ENCODE data around the gene UBE3B.

Gene UBE3B

DNA sequence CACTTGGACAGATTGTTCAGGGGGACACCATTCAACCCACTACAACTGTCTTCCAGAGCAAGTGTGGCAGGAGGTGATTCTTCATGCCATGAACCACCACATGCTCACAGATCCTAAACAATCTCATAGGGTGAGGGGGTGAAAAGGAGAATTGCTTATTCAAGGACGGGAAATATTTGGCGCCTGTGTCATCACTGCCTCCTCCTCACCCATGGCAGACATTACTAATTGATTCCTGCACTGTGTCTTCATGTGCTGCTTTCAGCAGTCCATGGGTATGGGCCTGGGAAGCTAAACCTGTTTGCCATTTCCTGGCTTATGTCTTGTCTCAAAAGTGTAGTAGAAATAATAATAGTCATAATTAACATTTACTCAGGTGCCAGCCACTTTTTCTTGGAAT is 64.6 kb downstream of the UBE3B start:
- Histone ChIP-seq H3K36me3 (no peaks in the 10 kb centered on the region), H3K4me3 (ENCODE audit: low read depth, low read length) (no peak overlapping the region), H3K27me3 (ENCODE audit: insufficient read depth, low read depth, severe bottlenecking) (no peaks in the 10 kb centered on the region), H3K27ac (peak overlapping the region; percentile 32), H3K9me3 (ENCODE audit: severe bottlenecking) (peaks cover 6% of the 10 kb centered on the region)
- no peak for DNase-seq
- no peak for TF ChIP-seq CTCF (IDR thresholded peaks at IDR 0.05; ENCODE audit: low read depth, low read length)

GRCh38 chr12:109542876-109543275 is 65.4 kb downstream of the UBE3B start:
- H3K27ac ChIP-seq: peak overlapping the region; percentile 41
- H3K4me3 ChIP-seq (ENCODE audit: low read depth, low read length): no peak overlapping the region
- no peaks in the 10 kb centered on the region for H3K27me3 ChIP-seq (ENCODE audit: insufficient read depth, low read depth, severe bottlenecking)
- no peaks in the 10 kb centered on the region for H3K36me3 ChIP-seq
- H3K9me3 ChIP-seq (ENCODE audit: severe bottlenecking): peaks cover 6% of the 10 kb centered on the region
- no peak for TF ChIP-seq CTCF (IDR thresholded peaks at IDR 0.05; ENCODE audit: low read depth, low read length)
- no peak for DNase-seq

- 0 out of 2 replicates have a peak overlapping the region, but pooled peaks have one; percentile 13 for H3K27ac ChIP-seq
- no peak overlapping the region for H3K4me3 ChIP-seq (ENCODE audit: low read depth, low read length)
- H3K36me3 ChIP-seq: no peaks in the 10 kb centered on the region
- H3K27me3 ChIP-seq (ENCODE audit: insufficient read depth, low read depth, severe bottlenecking): no peaks in the 10 kb centered on the region
- DNase-seq: no peak
- TF ChIP-seq CTCF (IDR thresholded peaks at IDR 0.05; ENCODE audit: low read depth, low read length): no peak
- peaks cover 6% of the 10 kb centered on the region for H3K9me3 ChIP-seq (ENCODE audit: severe bottlenecking)
Observed at GRCh38 chr12:109544955-109545531, 67.6 kb downstream of the UBE3B start.

DNA sequence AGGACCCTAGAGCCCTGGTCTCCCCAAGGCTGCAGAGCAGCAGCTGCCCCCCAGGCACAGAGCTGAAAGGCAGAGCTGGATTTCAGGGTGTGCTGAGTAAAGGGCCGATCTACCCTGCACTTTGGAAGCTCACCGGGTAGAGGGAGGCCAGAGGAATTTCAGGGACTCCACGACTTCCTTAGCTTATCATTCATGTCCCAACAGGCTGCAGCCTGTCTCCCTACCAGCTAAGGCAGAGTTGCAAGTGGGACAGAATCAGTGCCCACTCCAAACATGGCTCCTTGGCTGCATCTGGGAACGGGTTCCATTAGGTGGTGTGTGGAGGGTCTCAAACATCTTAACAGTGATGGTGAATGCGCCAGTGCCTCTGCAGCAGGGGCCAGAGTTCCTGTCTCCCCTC is 68.4 kb downstream of the UBE3B start:
- Histone ChIP-seq H3K27ac (0 out of 2 replicates have a peak overlapping the region, but pooled peaks have one; percentile 8), H3K27me3 (ENCODE audit: insufficient read depth, low read depth, severe bottlenecking) (no peaks in the 10 kb centered on the region)

DNA sequence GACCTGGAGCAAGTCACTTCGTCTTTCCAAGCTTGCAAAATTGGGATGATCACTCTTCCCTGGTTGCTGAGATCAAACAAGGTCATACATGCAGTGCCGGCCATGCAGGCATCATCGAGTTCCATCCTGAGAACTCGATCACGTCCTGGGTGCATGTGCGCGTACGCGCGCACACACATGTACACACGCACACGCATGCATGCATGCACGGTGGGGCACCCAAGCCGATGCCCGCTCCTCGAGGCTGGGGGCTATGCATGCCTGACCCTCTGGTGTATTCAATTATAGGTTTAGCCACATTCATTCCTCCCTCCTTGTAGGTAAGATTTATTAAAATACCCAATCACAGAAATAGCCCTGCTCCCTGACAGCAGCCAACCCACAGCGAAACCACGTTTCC is 69.9 kb downstream of the UBE3B start:
- TF ChIP-seq CTCF (IDR thresholded peaks at IDR 0.05; ENCODE audit: low read depth, low read length): no peak
- Histone ChIP-seq H3K27ac (no peak overlapping the region), H3K27me3 (ENCODE audit: insufficient read depth, low read depth, severe bottlenecking) (no peaks in the 10 kb centered on the region), H3K36me3 (no peaks in the 10 kb centered on the region), H3K4me3 (ENCODE audit: low read depth, low read length) (no peak overlapping the region), H3K9me3 (ENCODE audit: severe bottlenecking) (peaks cover 2% of the 10 kb centered on the region)
- DNase-seq: no peak

More for the DNA sequence above, 68.4 kb downstream of the UBE3B start:
- Histone ChIP-seq H3K36me3 (no peaks in the 10 kb centered on the region), H3K9me3 (ENCODE audit: severe bottlenecking) (peaks cover 6% of the 10 kb centered on the region), H3K4me3 (ENCODE audit: low read depth, low read length) (no peak overlapping the region)
- DNase-seq: no peak
- TF ChIP-seq CTCF (IDR thresholded peaks at IDR 0.05; ENCODE audit: low read depth, low read length): no peak

DNA sequence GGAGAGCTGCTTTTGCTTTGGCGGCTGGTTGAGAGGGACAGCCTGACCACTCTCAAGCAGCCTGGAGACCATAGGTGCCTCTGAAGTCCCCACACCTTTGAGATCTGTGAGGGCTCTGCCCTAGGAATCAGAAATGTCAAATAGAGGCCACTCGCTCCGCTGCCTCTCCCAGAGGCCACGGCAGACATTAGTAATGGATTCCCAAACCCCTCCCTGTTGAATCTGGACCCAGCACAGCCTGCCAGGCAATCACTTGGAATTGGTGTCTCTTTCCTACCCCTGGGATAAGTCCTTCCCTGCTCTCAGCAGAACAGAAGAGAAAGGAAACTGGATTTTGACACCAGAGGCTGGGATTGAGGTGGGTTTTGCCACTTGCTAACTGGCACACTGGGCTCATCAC is 70.8 kb downstream of the UBE3B start:
- DNase-seq: no peak
- Histone ChIP-seq H3K9me3 (ENCODE audit: severe bottlenecking) (no peaks in the 10 kb centered on the region), H3K36me3 (no peaks in the 10 kb centered on the region), H3K27me3 (ENCODE audit: insufficient read depth, low read depth, severe bottlenecking) (no peaks in the 10 kb centered on the region), H3K27ac (no peak overlapping the region), H3K4me3 (ENCODE audit: low read depth, low read length) (no peak overlapping the region)
- TF ChIP-seq CTCF (IDR thresholded peaks at IDR 0.05; ENCODE audit: low read depth, low read length): no peak
